Measurements from ENCODE around the gene PTPRD.

The PTPRD gene

DNA sequence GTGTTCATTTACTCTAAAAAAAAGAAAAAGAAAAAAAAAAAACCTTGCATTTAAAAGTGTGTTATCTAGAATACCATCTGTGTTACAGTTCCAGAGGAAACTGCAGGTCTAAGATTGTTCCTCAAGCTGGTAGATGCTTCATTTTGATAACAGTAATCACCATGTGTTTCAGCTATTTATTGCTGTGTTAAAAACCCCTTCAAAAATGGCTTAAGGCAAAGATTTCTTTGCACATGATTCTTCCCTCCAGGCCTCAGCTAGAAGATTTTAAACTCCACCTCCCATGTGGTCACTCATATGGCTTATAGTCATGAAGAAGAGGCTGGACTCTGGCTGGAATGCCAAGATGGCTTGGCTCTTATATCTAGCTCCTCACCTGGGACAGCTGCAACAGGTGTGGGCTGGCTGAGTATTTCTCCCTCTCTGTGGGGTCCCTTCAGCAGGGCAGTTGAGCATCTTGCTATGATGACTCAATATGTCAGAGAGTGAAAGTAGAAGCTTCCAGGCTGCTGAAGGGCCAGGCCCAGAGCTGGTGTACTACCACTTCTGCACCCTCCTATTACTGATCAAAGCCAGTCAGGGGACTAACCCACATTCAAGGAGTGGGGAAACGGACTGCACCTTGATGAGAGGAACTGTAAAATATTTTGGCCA lies 1892.8 kb downstream of the PTPRD start:
- no peaks in the 10 kb centered on the region for H3K79me2 ChIP-seq (ENCODE audit: insufficient read depth, low read depth)
- no peaks in the 10 kb centered on the region for H4K20me1 ChIP-seq (ENCODE audit: insufficient read depth)
- H3K4me3 ChIP-seq (IDR thresholded peaks at IDR 0.05; ENCODE audit: insufficient read depth, low read depth, low read length): no peak overlapping the region
- H3K36me3 ChIP-seq (ENCODE audit: insufficient read depth): no peaks in the 10 kb centered on the region
- H3K4me1 ChIP-seq (ENCODE audit: low read depth, poor library complexity, severe bottlenecking): no peaks in the 10 kb centered on the region
- H3K4me2 ChIP-seq: no peak overlapping the region
- no peak overlapping the region for H3K27ac ChIP-seq
- H3K9ac ChIP-seq: no peak overlapping the region
- H3K27me3 ChIP-seq (ENCODE audit: insufficient read depth, low read depth): no peaks in the 10 kb centered on the region
- TF ChIP-seq, protein P1, sequence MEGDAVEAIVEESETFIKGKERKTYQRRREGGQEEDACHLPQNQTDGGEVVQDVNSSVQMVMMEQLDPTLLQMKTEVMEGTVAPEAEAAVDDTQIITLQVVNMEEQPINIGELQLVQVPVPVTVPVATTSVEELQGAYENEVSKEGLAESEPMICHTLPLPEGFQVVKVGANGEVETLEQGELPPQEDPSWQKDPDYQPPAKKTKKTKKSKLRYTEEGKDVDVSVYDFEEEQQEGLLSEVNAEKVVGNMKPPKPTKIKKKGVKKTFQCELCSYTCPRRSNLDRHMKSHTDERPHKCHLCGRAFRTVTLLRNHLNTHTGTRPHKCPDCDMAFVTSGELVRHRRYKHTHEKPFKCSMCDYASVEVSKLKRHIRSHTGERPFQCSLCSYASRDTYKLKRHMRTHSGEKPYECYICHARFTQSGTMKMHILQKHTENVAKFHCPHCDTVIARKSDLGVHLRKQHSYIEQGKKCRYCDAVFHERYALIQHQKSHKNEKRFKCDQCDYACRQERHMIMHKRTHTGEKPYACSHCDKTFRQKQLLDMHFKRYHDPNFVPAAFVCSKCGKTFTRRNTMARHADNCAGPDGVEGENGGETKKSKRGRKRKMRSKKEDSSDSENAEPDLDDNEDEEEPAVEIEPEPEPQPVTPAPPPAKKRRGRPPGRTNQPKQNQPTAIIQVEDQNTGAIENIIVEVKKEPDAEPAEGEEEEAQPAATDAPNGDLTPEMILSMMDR (conservative IDR thresholded peaks at IDR 0.05; ENCODE audit: low read depth, low read length): no peak
- H2AFZ ChIP-seq (ENCODE audit: low read depth): no peak overlapping the region

DNA sequence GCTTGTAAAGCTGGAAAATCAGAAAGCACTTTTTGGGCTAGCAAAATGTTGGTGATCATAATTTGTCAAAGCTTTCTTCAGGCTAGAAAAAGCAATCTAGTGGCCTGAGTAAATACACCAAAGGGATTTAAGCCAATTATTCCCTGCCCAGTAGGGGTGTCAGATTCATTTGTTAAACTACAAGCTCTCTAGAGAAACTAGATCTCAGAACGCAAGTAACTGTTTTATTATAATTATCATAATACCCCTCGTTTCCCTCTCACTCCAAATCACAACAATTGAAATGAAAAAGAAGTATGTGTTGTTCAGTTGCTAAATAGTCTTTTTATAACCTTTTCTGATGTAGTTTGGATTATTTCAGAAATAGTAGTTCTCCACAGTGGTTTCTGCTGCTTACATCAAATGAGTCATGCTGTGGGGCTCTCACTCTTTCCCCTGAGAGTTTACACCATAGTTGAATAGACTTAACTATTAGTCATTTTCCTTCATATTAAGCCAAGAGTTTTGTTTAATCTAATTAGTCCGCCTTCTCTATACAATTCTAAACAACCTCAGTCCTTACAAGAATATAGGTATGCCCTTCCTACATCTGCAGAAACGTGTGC lies 1894.6 kb downstream of the PTPRD start:
- Histone ChIP-seq H3K36me3 (ENCODE audit: insufficient read depth) (no peaks in the 10 kb centered on the region), H3K79me2 (ENCODE audit: insufficient read depth, low read depth) (no peaks in the 10 kb centered on the region), H2AFZ (ENCODE audit: low read depth) (no peak overlapping the region), H3K4me3 (IDR thresholded peaks at IDR 0.05; ENCODE audit: insufficient read depth, low read depth, low read length) (no peak overlapping the region), H3K4me1 (ENCODE audit: low read depth, poor library complexity, severe bottlenecking) (no peaks in the 10 kb centered on the region), H3K9ac (no peak overlapping the region), H3K27me3 (ENCODE audit: insufficient read depth, low read depth) (no peaks in the 10 kb centered on the region), H3K27ac (no peak overlapping the region), H3K4me2 (no peak overlapping the region), H4K20me1 (ENCODE audit: insufficient read depth) (no peaks in the 10 kb centered on the region)
- TF ChIP-seq, protein P1 (conservative IDR thresholded peaks at IDR 0.05; ENCODE audit: low read depth, low read length): no peak

DNA sequence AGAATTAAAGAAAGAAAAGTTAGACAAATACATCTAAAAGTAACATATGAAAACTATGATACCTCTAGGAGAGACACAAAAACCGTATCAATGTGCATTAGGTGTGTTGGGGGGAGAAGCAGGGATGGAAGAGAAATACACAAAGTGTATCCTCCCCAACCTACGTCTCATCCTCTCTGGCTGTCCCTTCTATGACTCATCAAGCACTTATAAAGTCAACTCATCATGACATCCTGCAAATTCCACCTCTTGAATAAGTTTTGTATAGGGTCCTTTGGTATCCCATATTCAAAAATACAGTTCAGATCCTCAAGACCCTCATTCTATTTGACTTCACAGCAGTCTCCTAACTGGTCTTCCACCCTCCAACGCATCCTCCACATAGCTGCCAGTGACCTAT lies 1895.7 kb downstream of the PTPRD start:
- no peak overlapping the region for H3K9ac ChIP-seq
- no peaks in the 10 kb centered on the region for H3K36me3 ChIP-seq (ENCODE audit: insufficient read depth)
- H4K20me1 ChIP-seq (ENCODE audit: insufficient read depth): no peaks in the 10 kb centered on the region
- H3K27ac ChIP-seq: no peak overlapping the region
- no peak overlapping the region for H3K4me2 ChIP-seq
- no peaks in the 10 kb centered on the region for H3K4me1 ChIP-seq (ENCODE audit: low read depth, poor library complexity, severe bottlenecking)
- no peak overlapping the region for H2AFZ ChIP-seq (ENCODE audit: low read depth)
- no peaks in the 10 kb centered on the region for H3K27me3 ChIP-seq (ENCODE audit: insufficient read depth, low read depth)
- H3K79me2 ChIP-seq (ENCODE audit: insufficient read depth, low read depth): no peaks in the 10 kb centered on the region
- H3K4me3 ChIP-seq (IDR thresholded peaks at IDR 0.05; ENCODE audit: insufficient read depth, low read depth, low read length): no peak overlapping the region
- TF ChIP-seq, protein P1 (conservative IDR thresholded peaks at IDR 0.05; ENCODE audit: low read depth, low read length): no peak

- H3K9ac ChIP-seq: no peak overlapping the region
- no peak overlapping the region for H3K27ac ChIP-seq
- TF ChIP-seq, protein P1 (conservative IDR thresholded peaks at IDR 0.05; ENCODE audit: low read depth, low read length): no peak
- H3K4me3 ChIP-seq (IDR thresholded peaks at IDR 0.05; ENCODE audit: insufficient read depth, low read depth, low read length): no peak overlapping the region
- H3K79me2 ChIP-seq (ENCODE audit: insufficient read depth, low read depth): no peaks in the 10 kb centered on the region
- H2AFZ ChIP-seq (ENCODE audit: low read depth): no peak overlapping the region
- H4K20me1 ChIP-seq (ENCODE audit: insufficient read depth): no peaks in the 10 kb centered on the region
- H3K27me3 ChIP-seq (ENCODE audit: insufficient read depth, low read depth): no peaks in the 10 kb centered on the region
- H3K4me1 ChIP-seq (ENCODE audit: low read depth, poor library complexity, severe bottlenecking): no peaks in the 10 kb centered on the region
- no peaks in the 10 kb centered on the region for H3K36me3 ChIP-seq (ENCODE audit: insufficient read depth)
- H3K4me2 ChIP-seq: no peak overlapping the region
These were observed 1897.0 kb downstream of the PTPRD start for GRCh38 chr9:8715788-8716187.

Data from KMS-11 (cell line).